Endothelial cell of umbilical vein (primary cell): Measurements from ENCODE around the gene UGT2A2.

Experiments used
- EZH2 ChIP-seq: IDR thresholded peaks from 2 replicates; pipeline ENCODE4 v1.6.1; 2012; ENCODE audit warnings: borderline replicate concordance, low read depth, mild to moderate bottlenecking, moderate library complexity, low read length, inconsistent platforms; ENCODE audit not compliant: severe bottlenecking
- FOS ChIP-seq: IDR thresholded peaks from 2 replicates; pipeline ENCODE4 v1.6.1; 2011; ENCODE audit warnings: mild to moderate bottlenecking, low read length, moderate library complexity, borderline replicate concordance; ENCODE audit not compliant: insufficient read depth
- POLR2A ChIP-seq: IDR thresholded peaks from 2 replicates; pipeline ENCODE4 v1.6.1; 2012; ENCODE audit warnings: low read depth, mild to moderate bottlenecking, control low read depth, low read length
- POLR2AphosphoS5 ChIP-seq: IDR thresholded peaks from 2 replicates; pipeline ENCODE4 v1.6.1; 2012; ENCODE audit warnings: low read depth, mild to moderate bottlenecking, control low read depth, low read length, moderate library complexity; ENCODE audit not compliant: insufficient read depth
- TF ChIP-seq, protein P1 (sequence below), 2 donors: IDR thresholded peaks; 1 replicate in 1 of 2; 2 replicates in 1 of 2; pipeline ENCODE4 v1.5.1; 2011; ENCODE audit warnings: low read length in 2 of 2, mild to moderate bottlenecking in 2 of 2, moderate library complexity in 2 of 2, control low read depth in 1 of 2, inconsistent platforms in 1 of 2, low read depth in 1 of 2; ENCODE audit not compliant: insufficient read depth in 1 of 2; ENCODE audit errors: extremely low read depth in 1 of 2
- TF ChIP-seq, protein P2 (sequence below): IDR thresholded peaks from 2 replicates; pipeline ENCODE4 v1.6.1; 2011; ENCODE audit not compliant: insufficient read depth, insufficient read length

DNA sequence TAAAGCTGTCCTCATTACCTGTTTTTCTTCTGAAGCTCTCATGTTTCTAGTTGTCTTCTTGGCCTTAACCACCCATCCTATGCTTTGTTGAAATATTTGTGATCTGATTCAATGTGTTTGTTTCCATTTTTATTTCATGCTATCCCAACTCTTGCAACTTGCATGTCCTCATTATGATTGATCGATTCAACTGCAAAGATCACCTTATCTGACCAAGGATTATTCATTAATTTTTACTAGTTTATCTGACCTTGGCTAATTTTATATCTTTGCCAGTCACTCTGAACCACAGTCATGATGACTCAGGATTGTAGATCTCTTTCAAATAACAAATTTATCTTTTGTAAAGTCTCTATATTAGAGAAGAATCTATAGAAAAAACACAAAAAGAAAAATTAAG is 70.7 kb downstream of the UGT2A2 start:
- no peak for TF ChIP-seq POLR2AphosphoS5
- TF ChIP-seq POLR2A = no peak
- TF ChIP-seq, protein P1, sequence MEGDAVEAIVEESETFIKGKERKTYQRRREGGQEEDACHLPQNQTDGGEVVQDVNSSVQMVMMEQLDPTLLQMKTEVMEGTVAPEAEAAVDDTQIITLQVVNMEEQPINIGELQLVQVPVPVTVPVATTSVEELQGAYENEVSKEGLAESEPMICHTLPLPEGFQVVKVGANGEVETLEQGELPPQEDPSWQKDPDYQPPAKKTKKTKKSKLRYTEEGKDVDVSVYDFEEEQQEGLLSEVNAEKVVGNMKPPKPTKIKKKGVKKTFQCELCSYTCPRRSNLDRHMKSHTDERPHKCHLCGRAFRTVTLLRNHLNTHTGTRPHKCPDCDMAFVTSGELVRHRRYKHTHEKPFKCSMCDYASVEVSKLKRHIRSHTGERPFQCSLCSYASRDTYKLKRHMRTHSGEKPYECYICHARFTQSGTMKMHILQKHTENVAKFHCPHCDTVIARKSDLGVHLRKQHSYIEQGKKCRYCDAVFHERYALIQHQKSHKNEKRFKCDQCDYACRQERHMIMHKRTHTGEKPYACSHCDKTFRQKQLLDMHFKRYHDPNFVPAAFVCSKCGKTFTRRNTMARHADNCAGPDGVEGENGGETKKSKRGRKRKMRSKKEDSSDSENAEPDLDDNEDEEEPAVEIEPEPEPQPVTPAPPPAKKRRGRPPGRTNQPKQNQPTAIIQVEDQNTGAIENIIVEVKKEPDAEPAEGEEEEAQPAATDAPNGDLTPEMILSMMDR (IDR thresholded peaks at IDR 0.05; ENCODE audit: extremely low read depth in 1 of 2, insufficient read depth in 1 of 2, low read depth in 1 of 2, low read length in 2 of 2) = no peak
- TF ChIP-seq, protein P2, sequence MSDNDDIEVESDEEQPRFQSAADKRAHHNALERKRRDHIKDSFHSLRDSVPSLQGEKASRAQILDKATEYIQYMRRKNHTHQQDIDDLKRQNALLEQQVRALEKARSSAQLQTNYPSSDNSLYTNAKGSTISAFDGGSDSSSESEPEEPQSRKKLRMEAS = no peak
- TF ChIP-seq EZH2 = no peak
- no peak for TF ChIP-seq FOS
